ENCODE results near the gene PTGS1.

GRCh38 chr9:122396614-122397148, 25.9 kb downstream of the PTGS1 start:
- no peak for TF ChIP-seq CTCF (conservative IDR thresholded peaks at IDR 0.05)
- no peak for TF ChIP-seq ZFX (IDR thresholded peaks at IDR 0.05)
